IMR-90 (cell line): ENCODE data around the gene PRRX1. TPM values are rescaled to one million over a fixed set of nuclear protein-coding genes. Genes with fewer than 3 reads are reported as not detected.

Source experiments
- ATAC-seq: fragments of 200-7000 bp; cut with Tn5 transposase; 2 replicates; pipeline ENCODE4 v1.9.1; 2020; ENCODE audit warnings: low read depth, mild to moderate bottlenecking, moderate library complexity
- BruUV-seq: library from RNA; stranded (reverse); fragments of 400-500 nt; replicated peaks from 2 replicates; lab custom pipeline; 2021; lab: Mats Ljungman, UMichigan
- CTCF ChIA-PET: fragments of 300-600 bp; formaldehyde crosslinking; extraction: SDS; loops from one replicate; lab custom pipeline; 2021; ENCODE audit warnings: antibody characterized with exemption; lab: Yijun Ruan, JAX
- POLR2A ChIA-PET: fragments of 300-600 bp; sonication (Branson Sonifier 250); formaldehyde crosslinking; loops from one replicate; lab custom pipeline; 2022; ENCODE audit warnings: antibody characterized with exemption; ENCODE audit not compliant: unreplicated experiment; lab: Charles Lee
- DNase-seq: peaks from one replicate; pipeline ENCODE4 v3.0.0; 2013
- H2AFZ ChIP-seq: replicated peaks from 2 replicates; pipeline ENCODE3; 2013; ENCODE audit warnings: low read length, mild to moderate bottlenecking; ENCODE audit not compliant: poor library complexity
- H2AK5ac ChIP-seq: 2 replicates; pipeline ENCODE4 v1.6.1; 2013; ENCODE audit warnings: low read depth, low read length, inconsistent platforms
- H2AK9ac ChIP-seq: replicated peaks from 2 replicates; pipeline ENCODE3; 2013; ENCODE audit warnings: mild to moderate bottlenecking, low read depth, low read length, moderate library complexity; ENCODE audit not compliant: poor library complexity
- H2BK120ac ChIP-seq: 2 replicates; pipeline ENCODE4 v1.6.1; 2013; ENCODE audit warnings: low read depth, low read length, inconsistent platforms
- H2BK15ac ChIP-seq: 3 replicates; pipeline ENCODE4 v1.6.1; 2013; ENCODE audit warnings: low read depth, low read length, inconsistent platforms
- H2BK20ac ChIP-seq: 2 replicates; pipeline ENCODE4 v1.6.1; 2013; ENCODE audit warnings: low read depth, mild to moderate bottlenecking, inconsistent platforms, low read length, moderate library complexity
- H2BK5ac ChIP-seq: 2 replicates; pipeline ENCODE4 v1.6.1; 2013; ENCODE audit warnings: mild to moderate bottlenecking, low read depth, low read length, inconsistent platforms; ENCODE audit not compliant: poor library complexity, severe bottlenecking
- H3K14ac ChIP-seq: replicated peaks from 2 replicates; pipeline ENCODE4 v1.6.1; 2013; ENCODE audit warnings: low read depth, low read length, inconsistent platforms
- H3K18ac ChIP-seq: 2 replicates; pipeline ENCODE4 v1.6.1; 2013; ENCODE audit warnings: low read depth, low read length, control low read depth
- H3K23ac ChIP-seq: 2 replicates; pipeline ENCODE4 v1.6.1; 2013; ENCODE audit warnings: low read depth, low read length, inconsistent platforms
- H3K27ac ChIP-seq: 2 replicates; pipeline ENCODE4 v1.5.1; 2013; ENCODE audit warnings: mild to moderate bottlenecking, control low read depth, low read length; ENCODE audit not compliant: insufficient read depth
- H3K27me3 ChIP-seq: 2 replicates; pipeline ENCODE4 v1.6.1; 2013; ENCODE audit warnings: low read length; ENCODE audit not compliant: control insufficient read depth, insufficient read depth
- H3K36me3 ChIP-seq: 2 replicates; pipeline ENCODE4 v1.6.1; 2013; ENCODE audit warnings: low read length, mixed read lengths; ENCODE audit not compliant: control insufficient read depth, insufficient read depth
- H3K4ac ChIP-seq: 2 replicates; pipeline ENCODE4 v1.6.1; 2013; ENCODE audit warnings: low read depth, low read length, inconsistent platforms
- H3K4me1 ChIP-seq: 2 replicates; pipeline ENCODE4 v1.6.1; 2013; ENCODE audit warnings: low read length, mixed read lengths; ENCODE audit not compliant: control insufficient read depth, insufficient read depth
- H3K4me2 ChIP-seq: 2 replicates; pipeline ENCODE4 v1.6.1; 2013; ENCODE audit warnings: low read depth, mild to moderate bottlenecking, control low read depth, low read length, moderate library complexity
- H3K4me3 ChIP-seq: 2 replicates; pipeline ENCODE4 v1.5.1; 2013; ENCODE audit warnings: low read depth, mild to moderate bottlenecking, control low read depth, low read length, moderate library complexity; ENCODE audit not compliant: insufficient read depth
- H3K56ac ChIP-seq: 2 replicates; pipeline ENCODE4 v1.6.1; 2013; ENCODE audit warnings: low read length, inconsistent platforms; ENCODE audit not compliant: insufficient read depth; ENCODE audit errors: extremely low read depth
- H3K79me1 ChIP-seq, 2 experiments: 2 replicates each; pipeline ENCODE4 v1.6.1; 2013; ENCODE audit warnings: low read length in 2 of 2, inconsistent platforms in 1 of 2, low read depth in 1 of 2
- H3K9ac ChIP-seq: 2 replicates; pipeline ENCODE4 v1.6.1; 2013; ENCODE audit warnings: low read depth, low read length, control low read depth
- H3K9me1 ChIP-seq: 2 replicates; pipeline ENCODE4 v1.6.1; 2013; ENCODE audit warnings: low read length, inconsistent platforms; ENCODE audit not compliant: insufficient read depth
- H3K9me3 ChIP-seq: 2 replicates; pipeline ENCODE4 v1.6.1; 2013; ENCODE audit warnings: low read length; ENCODE audit not compliant: control insufficient read depth, insufficient read depth
- H4K20me1 ChIP-seq: 2 replicates; pipeline ENCODE4 v1.6.1; 2013; ENCODE audit warnings: low read length, inconsistent platforms; ENCODE audit not compliant: insufficient read depth
- H4K5ac ChIP-seq: 2 replicates; pipeline ENCODE4 v1.6.1; 2013; ENCODE audit warnings: mild to moderate bottlenecking, low read depth, low read length, control low read depth
- H4K8ac ChIP-seq, 2 experiments: 2 replicates each; pipeline ENCODE4 v1.6.1; 2013; ENCODE audit warnings: low read depth in 2 of 2, low read length in 2 of 2, control low read depth in 1 of 2, inconsistent platforms in 1 of 2
- H4K91ac ChIP-seq: 2 replicates; pipeline ENCODE4 v1.6.1; 2013; ENCODE audit warnings: low read depth, low read length, inconsistent platforms; ENCODE audit not compliant: insufficient read depth
- BHLHE40 ChIP-seq: fragments of 150-350 bp; IDR thresholded peaks from 2 replicates; pipeline ENCODE4 v1.6.1; 2016; ENCODE audit warnings: mild to moderate bottlenecking, low read depth, low read length
- CEBPB ChIP-seq: IDR thresholded peaks from 2 replicates; pipeline ENCODE4 v1.6.1; 2012; ENCODE audit warnings: low read depth, low read length, improper control_type of control experiment
- CHD1 ChIP-seq: IDR thresholded peaks from 2 replicates; pipeline ENCODE4 v1.6.1; 2012; ENCODE audit warnings: low read depth, low read length, improper control_type of control experiment
- ELK1 ChIP-seq: fragments of 150-350 bp; IDR thresholded peaks from 2 replicates; pipeline ENCODE4 v1.6.1; 2016; ENCODE audit warnings: low read depth, mild to moderate bottlenecking, low read length, moderate library complexity, borderline replicate concordance
- FOS ChIP-seq: fragments of 150-350 bp; IDR thresholded peaks from 2 replicates; pipeline ENCODE4 v1.6.1; 2016; ENCODE audit warnings: low read depth, low read length
- MAFK ChIP-seq: IDR thresholded peaks from 2 replicates; pipeline ENCODE4 v1.6.1; 2012; ENCODE audit warnings: low read depth, low read length, improper control_type of control experiment
- MAZ ChIP-seq: IDR thresholded peaks from 2 replicates; pipeline ENCODE4 v1.6.1; 2012; ENCODE audit warnings: low read depth, mild to moderate bottlenecking, low read length, improper control_type of control experiment, moderate library complexity, borderline replicate concordance
- MXI1 ChIP-seq: IDR thresholded peaks from 2 replicates; pipeline ENCODE4 v1.6.1; 2012; ENCODE audit warnings: low read depth, mild to moderate bottlenecking, low read length, moderate library complexity, borderline replicate concordance
- NFE2L2 ChIP-seq: fragments of 150-350 bp; IDR thresholded peaks from 2 replicates; pipeline ENCODE4 v1.6.1; 2016; ENCODE audit warnings: low read depth, mild to moderate bottlenecking, low read length
- POLR2A ChIP-seq: IDR thresholded peaks from 2 replicates; pipeline ENCODE4 v1.6.1; 2012; ENCODE audit warnings: mild to moderate bottlenecking, low read depth, low read length
- RAD21 ChIP-seq: IDR thresholded peaks from 2 replicates; pipeline ENCODE4 v1.6.1; 2012; ENCODE audit warnings: low read length, improper control_type of control experiment
- RFX5 ChIP-seq: IDR thresholded peaks from 2 replicates; pipeline ENCODE4 v1.8.0; 2012; ENCODE audit warnings: low read depth, mild to moderate bottlenecking, low read length, moderate library complexity
- SMC3 ChIP-seq: fragments of 150-350 bp; IDR thresholded peaks from 2 replicates; pipeline ENCODE4 v1.6.1; 2016; ENCODE audit warnings: low read depth, mild to moderate bottlenecking, antibody characterized with exemption, low read length, moderate library complexity
- WGBS, 2 experiments: methylation state at CpG; one replicate each; pipeline versions ENCODE4 v1.1.5 to v1.1.7; 2013; ENCODE audit warnings: missing lambda C conversion rate in 2 of 2; ENCODE audit not compliant: insufficient read length in 1 of 2; ENCODE audit errors: extremely low coverage in 2 of 2; 5-methylcytosine and 5-hydroxymethylcytosine counted together
- dilution Hi-C: fragments of 300-500 bp; cut with HindIII; formaldehyde crosslinking; loops from one replicate; pipeline ENCODE4 v1.14.3; 2018; ENCODE audit warnings: low sequenced_read_pairs; ENCODE audit not compliant: unreplicated experiment
- in situ Hi-C: fragments of 300-500 bp; cut with MboI; formaldehyde crosslinking; loops from 3 replicates; pipeline ENCODE4 v1.14.3; 2019; ENCODE audit warnings: low sequenced_read_pairs, inconsistent platforms, mixed read lengths
- intact Hi-C: fragments of 100-400 bp; cut with micrococcal nuclease; formaldehyde crosslinking; loops from 2 replicates; pipeline ENCODE4 v1.10.0; 2022
- polyA plus RNA-seq, 3 experiments: library from polyadenylated mRNA; depleted of rRNA; stranded (reverse); fragments of >200 nt; gene quantifications; 2 replicates each; pipeline ENCODE4 v1.2.3, GENCODE V29; 2012; ENCODE audit warnings: low replicate concordance in 1 of 3
- total RNA-seq: library from RNA; depleted of rRNA; stranded (reverse); fragments of >200 nt; gene quantifications from 2 replicates; pipeline ENCODE4 v1.2.3, GENCODE V29; 2012
- TF ChIP-seq, protein P1 (sequence below): conservative IDR thresholded peaks from 2 replicates; pipeline ENCODE4 v1.5.1; 2012; ENCODE audit warnings: mild to moderate bottlenecking, low read depth, low read length, improper control_type of control experiment
- TF ChIP-seq, protein P2 (sequence below): fragments of 150-350 bp; IDR thresholded peaks from 2 replicates; pipeline ENCODE4 v1.6.1; 2017; ENCODE audit warnings: mild to moderate bottlenecking, antibody characterized with exemption, low read length, low read depth

Gene PRRX1
- total and polyA plus RNA-seq, 2 of the 4 experiments (the other 2 are of a cell fraction): 50.0 to 65.4 TPM

DNA sequence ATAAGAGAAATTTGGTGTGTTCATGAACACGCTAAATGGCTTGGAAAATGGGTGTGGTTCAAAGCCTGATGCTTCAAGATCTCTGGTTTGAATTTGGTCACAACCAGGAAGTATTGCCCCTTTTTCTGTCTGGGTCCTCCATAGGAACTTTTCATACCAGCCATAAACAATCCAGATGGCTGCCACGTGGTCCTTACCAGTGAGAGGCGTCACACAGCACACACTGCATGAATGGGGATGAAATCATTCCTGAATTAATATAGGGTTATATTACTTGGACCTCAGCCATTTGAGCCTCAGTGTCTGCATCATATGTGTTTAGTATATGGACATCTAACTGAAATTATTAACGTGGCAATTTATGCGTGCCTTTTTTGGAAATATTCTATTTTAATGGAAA is 64.0 kb downstream of the PRRX1 start:
- H2BK15ac ChIP-seq: no peak overlapping the region
- H3K4ac ChIP-seq: no peak overlapping the region
- POLR2A ChIA-PET: no interaction called here
- no peak overlapping the region for H3K18ac ChIP-seq
- no peak overlapping the region for H2BK20ac ChIP-seq
- peaks cover 12% of the 10 kb centered on the region for H3K4me1 ChIP-seq
- dilution Hi-C loops: no loop called here
- H3K56ac ChIP-seq: no peak overlapping the region
- intact Hi-C loops: no loop called here
- no peak overlapping the region for H3K27ac ChIP-seq
- no peak overlapping the region for H4K5ac ChIP-seq
- no peak overlapping the region for H2BK5ac ChIP-seq
- H4K91ac ChIP-seq: no peak overlapping the region
- peaks cover 2 to 21% of the 10 kb centered on the region in 2 experiments; a peak in 2 of 4 replicates for H3K79me1 ChIP-seq
- CTCF ChIA-PET: no interaction called here
- H3K27me3 ChIP-seq: no peaks in the 10 kb centered on the region
- in situ Hi-C loops: no loop called here
- no peak overlapping the region for H2AFZ ChIP-seq
- no peak overlapping the region for H3K23ac ChIP-seq
- H3K9ac ChIP-seq: no peak overlapping the region
- peaks cover 24% of the 10 kb centered on the region for H3K36me3 ChIP-seq
- no TSS peak for BruUV-seq
- no peak overlapping the region for H2AK5ac ChIP-seq
- no peaks in the 10 kb centered on the region for H3K9me3 ChIP-seq
- H3K9me1 ChIP-seq: peaks cover 12% of the 10 kb centered on the region
- ATAC-seq (no peak), DNase-seq (no peak)
- no peak overlapping the region for H3K14ac ChIP-seq
- no peak overlapping the region for H3K4me2 ChIP-seq
- no peaks in the 10 kb centered on the region for H4K20me1 ChIP-seq
- H2BK120ac ChIP-seq: no peak overlapping the region
- WGBS, 2 experiments: no CpG with 5 or more reads among the region's 5 CpGs
- no peak for TF ChIP-seq RAD21
- no peak for TF ChIP-seq ELK1
- TF ChIP-seq CHD1: no peak
- TF ChIP-seq, protein P1, sequence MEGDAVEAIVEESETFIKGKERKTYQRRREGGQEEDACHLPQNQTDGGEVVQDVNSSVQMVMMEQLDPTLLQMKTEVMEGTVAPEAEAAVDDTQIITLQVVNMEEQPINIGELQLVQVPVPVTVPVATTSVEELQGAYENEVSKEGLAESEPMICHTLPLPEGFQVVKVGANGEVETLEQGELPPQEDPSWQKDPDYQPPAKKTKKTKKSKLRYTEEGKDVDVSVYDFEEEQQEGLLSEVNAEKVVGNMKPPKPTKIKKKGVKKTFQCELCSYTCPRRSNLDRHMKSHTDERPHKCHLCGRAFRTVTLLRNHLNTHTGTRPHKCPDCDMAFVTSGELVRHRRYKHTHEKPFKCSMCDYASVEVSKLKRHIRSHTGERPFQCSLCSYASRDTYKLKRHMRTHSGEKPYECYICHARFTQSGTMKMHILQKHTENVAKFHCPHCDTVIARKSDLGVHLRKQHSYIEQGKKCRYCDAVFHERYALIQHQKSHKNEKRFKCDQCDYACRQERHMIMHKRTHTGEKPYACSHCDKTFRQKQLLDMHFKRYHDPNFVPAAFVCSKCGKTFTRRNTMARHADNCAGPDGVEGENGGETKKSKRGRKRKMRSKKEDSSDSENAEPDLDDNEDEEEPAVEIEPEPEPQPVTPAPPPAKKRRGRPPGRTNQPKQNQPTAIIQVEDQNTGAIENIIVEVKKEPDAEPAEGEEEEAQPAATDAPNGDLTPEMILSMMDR: no peak
- no peak for TF ChIP-seq BHLHE40
- no peak for TF ChIP-seq POLR2A
- no peak for TF ChIP-seq RFX5
- no peak for TF ChIP-seq FOS
- TF ChIP-seq NFE2L2: no peak
- TF ChIP-seq, protein P2, sequence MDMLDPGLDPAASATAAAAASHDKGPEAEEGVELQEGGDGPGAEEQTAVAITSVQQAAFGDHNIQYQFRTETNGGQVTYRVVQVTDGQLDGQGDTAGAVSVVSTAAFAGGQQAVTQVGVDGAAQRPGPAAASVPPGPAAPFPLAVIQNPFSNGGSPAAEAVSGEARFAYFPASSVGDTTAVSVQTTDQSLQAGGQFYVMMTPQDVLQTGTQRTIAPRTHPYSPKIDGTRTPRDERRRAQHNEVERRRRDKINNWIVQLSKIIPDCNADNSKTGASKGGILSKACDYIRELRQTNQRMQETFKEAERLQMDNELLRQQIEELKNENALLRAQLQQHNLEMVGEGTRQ: no peak
- TF ChIP-seq MXI1: no peak
- TF ChIP-seq MAZ: no peak
- no peak for TF ChIP-seq CEBPB
- TF ChIP-seq MAFK: no peak
- TF ChIP-seq SMC3: no peak
- H4K8ac ChIP-seq: no peak overlapping the region
- no peak overlapping the region for H3K4me3 ChIP-seq
- no peak overlapping the region for H2AK9ac ChIP-seq
